Kasumi-1 (cell line): ENCODE measurements around the gene SMC3.
"Not testable (repeated sequence)": the region's sequence is repeated elsewhere in the genome, so short reads cannot be mapped to it uniquely, and the experiment has no call there.

Source experiments
- DNase-seq, 2 experiments: peaks; one replicate each; lab custom pipeline; 2025; lab: John Stamatoyannopoulos, UW

The SMC3 gene

DNA sequence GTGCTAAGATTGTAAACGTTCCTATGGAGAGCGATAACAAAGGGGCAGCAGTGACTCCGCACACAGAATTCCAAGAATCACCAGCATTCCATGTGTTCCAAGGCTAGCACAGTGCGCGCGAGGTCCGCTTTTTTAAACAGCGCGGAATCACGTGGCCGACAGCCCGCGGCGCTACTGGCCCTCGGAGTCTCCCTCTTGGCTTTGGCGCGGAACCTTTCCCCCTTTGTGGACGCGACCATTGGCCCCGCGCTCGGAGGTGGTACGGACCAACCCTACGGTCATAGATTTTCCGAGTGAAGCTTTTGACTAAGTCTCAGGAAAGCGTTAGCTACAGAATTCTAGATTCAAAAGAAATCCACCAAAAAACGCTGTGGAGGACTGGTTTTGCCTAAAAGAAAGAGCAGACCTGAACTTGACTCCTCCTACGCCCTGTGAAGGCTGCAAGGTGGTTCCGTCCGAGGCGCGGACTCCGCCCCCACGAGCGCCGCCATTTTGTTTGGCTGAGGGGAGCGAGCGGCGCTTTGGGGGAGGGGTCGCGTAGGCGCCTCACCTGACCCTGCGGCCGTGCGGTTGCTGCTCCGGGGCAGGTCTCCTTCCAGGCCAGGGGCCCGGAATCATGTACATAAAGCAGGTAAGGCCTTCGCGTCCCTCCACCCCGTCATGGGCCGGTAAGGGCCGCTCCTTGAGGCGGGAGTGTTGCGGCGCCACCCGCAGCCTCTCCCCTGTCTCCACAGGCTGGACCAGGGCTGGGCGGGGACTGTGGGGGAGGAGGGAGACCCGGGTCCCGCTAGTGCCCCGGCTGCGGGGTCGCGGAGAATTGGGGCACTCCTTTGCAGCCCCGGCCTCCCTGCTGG lies at the start of gene SMC3:
SMC3 (plus strand) TSS at position 495 of the 854 bp plus-strand sequence; CDS start at position 617, 122 bp downstream.
- peak; percentile 97 for DNase-seq

DNA sequence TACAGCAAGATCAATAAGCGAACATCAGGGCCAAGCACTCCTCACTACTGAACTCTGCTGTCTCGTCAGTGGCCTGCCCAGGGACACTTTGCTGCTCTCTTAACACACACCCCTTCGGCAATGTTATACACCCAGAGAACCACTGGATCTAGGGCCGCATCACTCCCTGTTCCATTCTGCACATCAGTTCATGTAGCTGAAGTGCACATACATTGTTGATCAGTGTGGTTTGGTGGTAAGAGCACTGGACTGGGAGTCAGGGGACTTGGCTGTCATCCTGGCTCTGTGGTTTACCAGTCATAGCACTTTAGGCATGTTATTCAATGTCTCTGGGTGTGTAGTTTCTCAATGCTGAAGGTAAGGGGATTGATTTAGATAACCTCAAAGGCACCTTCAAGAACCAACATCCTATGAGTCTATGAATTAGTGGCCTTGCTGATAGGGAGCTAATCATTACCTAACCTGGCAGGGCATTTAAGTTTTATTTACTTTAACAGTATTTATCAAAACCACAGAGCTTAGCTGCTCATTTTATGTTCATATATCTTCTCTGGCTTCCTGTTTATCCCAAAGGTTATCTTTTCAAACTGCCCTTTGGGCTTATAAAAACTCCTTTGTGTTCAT lies 45.0 kb upstream of the SMC3 start:
- DNase-seq, result no peak

DNA sequence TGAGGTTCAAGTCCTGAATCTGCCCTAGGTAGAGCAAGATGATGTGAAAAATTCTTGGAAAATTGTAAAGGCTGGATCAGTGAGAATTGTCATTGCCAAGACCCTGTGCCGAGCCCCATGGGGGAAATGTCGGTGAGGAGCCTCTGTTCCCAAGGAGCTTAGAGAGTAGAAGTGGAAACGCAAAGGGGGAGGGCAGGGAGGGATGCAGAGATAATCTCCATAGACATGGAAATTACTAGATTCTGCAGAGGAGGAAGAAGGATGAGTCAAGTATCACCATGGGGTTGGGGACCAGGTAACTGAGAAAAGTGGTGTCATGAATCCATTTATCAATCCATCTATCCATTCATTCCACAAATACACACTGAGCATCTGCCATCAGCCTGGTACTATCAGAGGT lies 43.8 kb upstream of the SMC3 start:
- no peak for DNase-seq

DNA sequence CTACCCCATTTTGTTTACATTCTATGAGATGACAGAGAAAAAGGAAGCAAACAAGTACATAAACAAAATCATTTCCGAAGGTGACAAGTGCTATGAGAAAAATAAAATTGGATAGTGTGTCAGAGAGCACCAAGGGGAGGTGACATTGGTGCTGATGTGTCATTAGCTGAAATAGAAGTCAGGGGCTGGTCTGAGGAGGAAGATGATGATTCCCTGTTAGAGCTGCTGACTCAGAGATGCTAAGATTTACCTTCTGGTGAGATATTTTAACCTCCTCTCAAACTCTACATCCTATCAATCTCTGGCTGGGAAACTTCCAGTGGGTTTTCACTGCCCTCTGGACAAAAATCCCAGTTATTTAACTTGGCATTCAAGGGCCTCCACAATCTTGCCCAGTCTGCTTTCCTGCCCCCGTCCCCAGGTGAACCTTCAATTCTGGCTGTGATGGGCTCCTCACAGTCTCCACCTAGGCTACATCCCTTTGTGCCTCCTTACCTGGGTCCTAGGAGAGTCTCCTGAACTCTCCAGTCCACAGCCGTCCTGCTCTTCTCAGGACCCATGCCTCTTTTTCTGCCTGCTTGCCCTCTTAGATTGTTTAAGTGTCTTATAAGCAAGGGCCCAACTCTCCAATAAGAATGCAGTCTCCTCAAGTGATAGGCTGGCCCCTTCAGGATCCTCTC lies 43.2 kb upstream of the SMC3 start:
- no peak for DNase-seq

DNA sequence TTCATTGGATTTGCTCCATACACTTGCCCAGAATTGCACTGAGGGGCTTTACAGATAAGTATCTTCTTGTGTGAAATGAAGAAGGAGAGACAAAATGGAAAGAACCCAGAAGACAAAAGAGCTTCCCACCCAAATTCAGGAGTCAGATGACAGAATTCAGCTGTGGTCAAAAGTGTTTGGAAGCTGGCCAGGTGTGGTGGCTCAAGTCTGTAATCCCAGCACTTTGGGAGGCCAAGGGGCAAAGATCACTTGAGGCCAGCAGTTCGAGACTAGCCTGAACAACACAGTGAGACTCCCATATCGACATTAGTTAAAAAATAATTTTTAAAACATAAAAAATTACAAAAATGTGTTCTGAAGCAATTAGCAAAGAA lies 42.6 kb upstream of the SMC3 start:
- no peak for DNase-seq

DNA sequence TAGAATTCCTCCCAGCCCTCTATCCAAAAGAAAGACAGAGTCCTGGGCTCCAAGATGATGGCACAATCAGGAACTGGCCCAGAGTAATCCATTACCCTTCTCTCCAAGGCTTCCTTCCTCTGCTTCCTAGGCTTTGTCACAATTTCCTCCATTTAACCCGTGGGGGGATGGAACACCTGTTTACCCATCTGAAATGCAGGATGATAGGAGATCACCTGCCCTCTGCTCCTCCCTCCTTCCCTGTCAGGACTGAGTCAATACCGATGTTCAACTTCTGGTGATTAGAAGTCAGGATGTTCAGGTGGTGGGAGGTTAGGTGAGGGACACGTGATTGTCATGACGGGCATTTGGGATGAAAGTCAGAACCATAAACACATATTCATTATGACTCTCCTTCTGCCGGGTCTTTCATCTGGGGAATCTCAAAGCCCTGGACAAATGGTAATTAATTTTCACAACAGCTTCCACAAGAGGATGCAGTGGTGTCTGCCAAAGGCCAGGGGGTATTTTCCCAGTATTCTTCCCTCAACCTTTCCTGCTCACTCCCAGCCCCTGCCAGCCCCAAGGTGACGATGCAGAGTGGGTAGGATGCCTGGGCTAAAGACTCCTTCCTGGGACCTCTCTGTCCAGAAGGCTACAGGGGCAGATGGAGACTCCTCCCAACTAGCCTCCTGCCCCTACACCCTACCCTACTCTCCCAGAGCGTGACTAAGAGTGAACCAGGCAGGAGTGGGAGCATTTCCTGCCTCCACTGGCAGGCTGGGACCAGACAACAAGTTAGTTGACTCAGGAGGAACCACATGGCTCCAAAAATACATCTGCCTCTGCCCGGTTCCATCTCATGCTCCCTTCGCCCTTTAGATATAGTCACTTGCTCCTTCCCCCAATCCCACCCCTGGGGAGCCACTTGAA lies 41.9 kb upstream of the SMC3 start:
- DNase-seq, result peak; percentile 22 to 29

DNA sequence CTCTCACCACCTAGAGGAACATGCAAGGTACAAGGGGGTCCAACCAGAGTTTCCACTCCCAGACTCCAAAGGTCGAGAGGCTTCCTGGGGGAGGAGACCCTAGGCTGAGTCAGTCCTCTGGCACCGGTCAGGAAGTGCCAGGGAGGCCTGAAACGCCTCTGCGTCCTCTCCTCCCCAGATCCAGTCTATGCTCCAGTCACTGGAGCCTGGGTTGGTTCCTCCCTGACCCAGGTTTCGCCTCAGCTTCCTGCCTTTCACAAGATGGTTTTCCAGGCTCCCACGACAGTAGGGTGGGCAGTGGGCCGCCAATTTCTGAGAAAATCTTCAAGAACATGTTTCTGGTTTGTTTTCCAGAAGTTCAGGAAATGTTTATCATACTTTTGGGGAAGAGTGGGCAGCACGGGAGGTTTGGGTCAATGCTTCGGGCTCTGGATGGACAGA lies 39.7 kb upstream of the SMC3 start:
- DNase-seq, result no peak

DNA sequence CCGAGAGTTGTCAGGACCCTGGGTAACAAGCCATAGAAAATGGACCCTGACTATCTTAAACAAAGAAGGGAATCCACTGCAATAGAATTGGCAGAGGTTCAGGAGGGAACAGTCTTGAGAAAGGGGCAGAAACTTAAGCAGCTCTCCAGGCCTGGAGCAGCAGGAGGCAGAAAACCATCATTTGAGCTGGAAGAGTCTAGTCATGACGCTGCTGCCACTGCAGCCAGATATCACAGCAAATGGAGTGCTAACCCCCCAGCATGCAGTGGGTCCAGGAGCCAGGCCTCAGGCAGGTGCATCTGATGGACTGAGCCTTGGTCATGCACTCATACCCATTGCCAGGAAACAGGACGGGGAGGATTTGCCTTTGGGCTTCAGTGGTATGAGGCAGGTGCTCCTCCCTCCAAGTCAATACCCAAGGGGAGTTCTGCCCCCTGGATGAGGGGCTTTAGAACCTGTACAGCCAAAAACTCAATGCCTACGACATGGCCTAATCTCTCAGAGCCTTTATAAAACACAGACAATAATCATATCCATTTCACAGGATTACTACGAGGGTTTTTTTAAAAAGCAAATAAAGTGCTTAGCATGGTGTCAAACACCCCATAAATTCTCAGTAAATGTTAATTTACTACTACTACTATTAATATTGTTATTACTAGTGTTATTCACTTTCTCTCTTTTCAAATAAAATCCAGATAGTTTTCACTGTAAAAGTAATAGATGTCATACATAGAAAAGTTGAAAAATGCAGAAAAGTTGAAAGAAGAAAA lies 39.1 kb upstream of the SMC3 start:
- DNase-seq, result no peak

DNA sequence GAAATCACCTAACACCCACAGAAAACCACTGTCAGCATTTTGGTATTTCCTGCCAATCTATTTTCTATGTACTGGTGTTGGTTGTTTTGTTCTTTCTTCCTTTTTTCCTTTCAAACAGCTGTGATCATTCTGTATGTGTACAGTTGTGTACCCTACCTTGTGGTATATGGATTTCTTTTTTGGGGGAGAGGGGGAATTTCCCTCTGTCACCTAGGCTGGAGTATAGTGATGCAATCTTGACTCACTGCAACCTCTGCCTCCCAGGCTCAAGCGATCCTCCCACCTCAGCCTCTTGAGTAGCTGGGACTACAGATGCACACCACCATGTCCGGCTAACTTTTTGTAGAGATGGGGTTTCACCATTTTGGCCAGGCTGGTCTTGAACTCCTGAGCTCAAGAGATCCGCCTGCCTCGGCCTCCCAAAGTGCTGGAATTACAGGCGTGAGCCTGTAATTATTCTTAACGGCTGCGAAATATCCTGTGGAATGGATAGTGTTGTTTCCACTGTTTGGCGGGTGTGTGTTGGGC lies 38.4 kb upstream of the SMC3 start:
- not testable (repeated sequence) for DNase-seq

DNA sequence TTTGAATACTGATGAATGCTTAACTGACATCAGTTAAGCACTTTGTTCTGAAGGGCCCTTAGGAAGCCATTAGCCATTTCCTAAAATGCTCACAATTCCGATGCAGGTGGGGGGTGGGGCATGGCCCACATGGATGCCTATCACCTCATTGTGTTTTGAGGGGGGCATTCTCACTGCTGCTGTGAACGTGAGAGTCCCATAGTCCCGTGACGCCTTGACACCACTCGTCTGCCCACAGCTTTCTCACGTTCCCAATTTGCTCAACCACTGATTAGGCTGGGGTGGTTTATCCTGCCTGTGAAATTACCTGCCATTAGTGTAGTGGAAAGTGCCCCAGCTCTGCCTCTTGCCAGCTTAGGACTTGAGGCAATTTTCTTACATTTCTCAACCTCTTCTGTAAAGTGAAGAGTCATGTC lies 37.9 kb upstream of the SMC3 start:
- no peak for DNase-seq

DNA sequence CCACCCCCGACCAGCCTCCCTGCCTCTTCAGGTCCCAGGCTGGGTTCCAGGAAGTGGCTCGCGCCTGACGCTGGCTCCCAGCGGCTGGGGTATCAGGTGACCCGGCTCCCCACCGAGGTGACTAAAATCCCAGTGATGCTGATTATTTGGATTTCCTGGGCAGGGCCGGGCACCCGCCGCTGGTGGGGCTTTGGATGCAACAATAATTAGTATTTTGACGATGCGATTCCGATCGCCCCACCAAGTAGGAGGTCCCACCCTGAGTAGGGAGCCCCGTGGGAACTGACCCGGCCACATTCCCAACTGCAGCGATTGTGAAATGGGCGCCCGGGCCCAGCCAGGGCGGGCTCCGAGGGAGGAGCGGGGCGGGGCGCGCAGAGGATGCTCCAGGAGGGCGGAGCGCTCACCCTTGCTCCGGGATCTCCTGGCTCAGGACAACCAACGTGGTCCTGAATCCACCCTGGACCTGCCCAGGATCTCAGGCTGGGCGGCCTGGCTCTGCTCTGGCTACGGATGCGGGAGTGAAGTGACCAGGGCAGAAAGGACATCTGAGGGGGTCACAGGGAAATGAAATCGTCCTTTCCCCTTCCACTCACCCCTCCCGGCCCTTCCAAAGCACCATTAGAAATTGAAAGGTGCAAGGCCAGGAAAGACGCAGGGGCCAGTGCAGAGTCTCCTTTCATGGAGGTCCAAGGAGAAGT lies 37.2 kb upstream of the SMC3 start:
- DNase-seq, result no peak

DNA sequence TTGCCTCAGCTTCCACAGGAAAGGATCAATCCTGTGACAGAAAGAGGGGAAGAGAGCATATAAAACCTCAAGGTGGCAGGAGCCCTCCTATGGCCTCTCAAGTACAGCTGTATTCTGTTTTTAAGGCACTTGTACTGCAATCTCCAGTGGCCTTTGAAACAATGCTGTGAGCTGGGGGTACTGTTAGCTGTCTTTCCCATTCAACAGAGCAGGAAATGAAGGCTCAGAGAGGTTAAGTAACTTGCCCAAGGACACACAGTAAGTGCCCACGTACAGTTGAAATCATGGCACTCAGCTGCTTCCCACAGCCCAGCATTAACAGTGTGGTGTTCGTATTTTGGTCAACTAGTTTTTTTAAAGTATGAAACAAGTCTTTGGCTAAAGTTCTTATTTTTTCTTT lies 35.8 kb upstream of the SMC3 start:
- DNase-seq, result no peak

DNA sequence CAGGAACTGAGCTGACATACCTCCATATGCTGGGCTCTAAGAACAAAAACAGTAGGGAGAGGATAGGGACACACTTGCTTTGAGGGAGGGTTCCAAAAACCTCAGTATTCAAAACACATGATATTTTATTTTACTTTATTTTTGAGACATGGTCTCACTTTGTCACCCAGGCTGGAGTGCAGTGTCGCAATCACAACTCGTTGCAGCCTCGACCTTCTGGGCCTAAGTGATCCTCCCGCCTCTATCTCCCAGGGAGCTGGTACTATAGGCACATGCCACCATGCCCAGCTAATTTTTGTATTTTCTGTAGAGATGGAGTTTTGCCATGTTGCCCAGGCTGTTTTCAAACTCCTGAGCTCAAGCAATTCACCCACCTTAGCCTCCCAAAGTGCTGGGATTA lies 34.9 kb upstream of the SMC3 start:
- peak in 1 of 2 experiments; percentile 18 for DNase-seq

DNA sequence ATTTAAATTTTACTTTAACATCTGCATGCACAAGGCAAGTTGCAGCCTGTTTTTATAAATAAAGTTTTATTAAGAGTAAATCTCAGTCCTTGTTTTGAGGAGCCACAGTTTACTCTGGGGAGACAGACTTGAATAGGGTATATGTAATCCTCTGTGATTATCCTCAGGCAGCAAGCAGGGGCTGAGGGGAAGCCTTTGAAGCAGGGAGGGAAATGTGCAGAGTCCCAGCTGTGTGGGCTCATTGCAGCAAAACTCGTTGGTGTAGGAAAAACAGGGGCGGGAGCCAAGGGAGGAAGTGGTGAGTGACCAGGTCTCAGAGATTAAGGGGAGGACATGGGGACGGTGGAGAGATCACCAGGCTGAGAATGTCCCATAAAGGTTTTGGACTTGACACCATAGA lies 34.3 kb upstream of the SMC3 start:
- DNase-seq, result peak; percentile 27 to 49

DNA sequence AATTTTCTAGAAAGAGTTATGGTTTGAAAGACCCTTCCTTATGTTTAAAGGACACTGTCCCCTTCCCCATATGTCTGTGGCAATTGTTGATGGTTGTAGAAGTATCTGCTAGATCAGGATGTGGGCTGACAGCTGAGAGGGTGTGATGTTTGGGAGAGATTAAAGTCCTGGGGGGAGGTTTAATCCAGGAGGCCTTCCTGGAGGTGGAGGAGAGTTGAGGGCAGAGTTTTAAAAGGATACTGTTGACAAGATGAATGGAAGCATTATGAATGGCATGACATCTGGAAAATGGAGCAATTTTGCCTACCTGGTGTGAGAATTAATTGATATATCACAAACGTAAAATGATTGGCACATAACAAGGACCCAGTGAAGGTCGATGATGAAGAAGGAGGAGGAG lies 32.9 kb upstream of the SMC3 start:
- DNase-seq, result no peak

DNA sequence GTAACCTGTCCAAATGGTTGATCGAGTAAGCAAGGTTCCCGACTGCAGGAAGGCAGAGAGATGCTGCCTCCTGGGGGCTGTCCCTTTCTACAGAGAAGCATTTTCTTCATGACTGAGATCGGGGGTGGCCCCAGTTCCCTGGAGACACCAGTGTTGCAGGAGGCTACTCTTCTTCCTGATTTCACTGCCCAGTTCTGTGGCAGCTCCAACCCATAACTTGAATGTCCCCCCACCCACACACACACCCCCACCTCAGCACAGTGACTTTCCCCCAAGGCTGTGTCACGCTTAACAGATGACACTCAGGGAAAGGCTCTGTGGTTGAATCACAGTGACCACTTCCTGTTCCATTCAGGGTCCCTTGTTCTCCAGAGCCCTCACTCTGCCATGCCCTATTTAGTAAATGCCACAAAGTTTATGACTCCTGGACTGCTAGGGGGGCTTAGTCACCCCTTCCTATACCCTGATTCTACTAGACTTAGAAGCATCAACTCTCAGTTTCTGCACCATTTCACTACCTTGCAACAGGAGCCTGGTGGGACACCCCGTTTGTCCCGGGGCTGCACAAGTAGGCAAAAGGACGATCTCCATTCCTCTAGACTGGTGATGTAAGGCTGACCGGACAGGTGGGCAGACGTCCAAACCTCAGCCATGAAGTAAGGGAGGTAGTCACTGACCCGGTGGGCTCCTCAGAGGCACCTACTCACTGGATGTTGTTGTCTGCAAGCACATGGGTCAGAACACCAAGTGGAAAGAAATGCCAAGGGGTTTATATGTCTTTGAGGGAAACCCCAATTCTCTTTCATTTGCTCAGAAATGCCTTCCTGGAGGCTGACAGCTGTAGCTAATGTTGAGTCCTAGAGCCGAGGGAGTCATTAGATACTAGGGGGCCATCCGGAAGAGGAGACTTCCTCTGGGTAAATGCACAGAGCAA lies 31.3 kb upstream of the SMC3 start:
- peak; percentile 70 to 81 for DNase-seq

DNA sequence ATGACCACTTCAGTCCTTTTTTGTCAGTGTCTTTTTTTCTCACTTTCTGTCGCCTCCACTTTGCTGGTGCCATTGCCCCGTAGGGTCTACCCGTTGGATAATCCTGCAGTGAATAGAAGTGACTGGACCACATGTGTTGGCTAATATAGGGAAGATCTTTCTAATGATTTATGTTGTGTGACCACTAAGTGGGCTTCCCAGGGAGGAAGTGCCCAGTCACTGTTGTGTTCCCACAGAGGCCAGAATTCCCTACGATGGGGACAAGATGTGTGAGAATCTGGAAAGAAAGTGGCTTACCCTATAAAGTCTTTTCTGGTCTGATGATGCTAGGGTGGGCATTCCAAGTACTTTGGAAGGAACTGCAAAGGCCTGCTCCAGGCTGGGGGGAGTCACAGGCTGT lies 28.4 kb upstream of the SMC3 start:
- DNase-seq, result no peak

DNA sequence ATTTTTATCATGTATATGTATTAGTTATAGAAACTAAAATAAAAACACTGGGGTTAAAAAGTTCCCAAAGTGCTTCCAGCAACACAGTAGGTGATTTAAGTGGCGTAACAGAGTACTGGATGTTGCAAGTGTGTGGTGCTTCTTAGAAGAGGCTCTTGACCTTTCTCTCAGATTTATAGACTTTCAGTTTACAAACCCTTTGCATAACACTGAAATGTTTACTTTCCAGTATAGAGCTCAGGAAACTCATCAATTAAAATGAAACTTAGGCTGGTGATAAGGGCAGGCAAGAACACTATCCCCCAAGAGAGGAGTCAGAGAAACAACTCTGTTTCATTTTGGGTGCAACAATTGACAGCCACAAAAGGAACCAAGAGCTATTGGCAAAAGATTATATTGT lies 27.5 kb upstream of the SMC3 start:
- no peak for DNase-seq

DNA sequence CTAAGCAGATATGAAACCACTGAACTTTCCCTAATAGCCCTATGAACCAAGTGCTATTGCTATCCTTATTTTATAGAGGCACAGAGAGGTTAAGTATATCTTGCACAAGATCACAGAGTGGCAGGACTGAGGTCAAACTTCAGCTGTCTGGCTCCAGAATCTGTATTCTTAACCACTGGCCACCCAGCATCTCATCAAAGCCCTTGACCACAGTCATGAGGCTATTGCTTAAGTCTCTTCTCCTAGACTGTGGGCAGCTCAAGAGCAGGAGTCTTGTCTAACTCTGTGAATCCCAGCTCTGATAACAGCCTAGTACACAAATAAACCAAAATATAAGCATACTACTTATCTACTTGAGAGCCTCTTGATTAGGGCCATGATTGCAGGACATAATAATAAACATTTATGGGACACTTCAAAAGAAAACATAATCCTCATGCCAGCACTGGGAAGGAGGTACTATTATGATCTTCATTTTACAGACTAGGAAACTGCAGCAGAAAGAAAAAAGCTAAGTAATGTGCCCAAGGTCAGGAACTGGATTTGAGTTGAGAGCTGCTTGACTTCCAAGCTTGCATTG lies 22.4 kb upstream of the SMC3 start:
- no peak for DNase-seq
